Measurements from ENCODE around the gene ADCY6. TPM values are rescaled to one million over a fixed set of nuclear protein-coding genes. Genes with fewer than 3 reads are reported as not detected.

Gene ADCY6
- total RNA-seq, 1 donor from 2014 or later, result 17.4 TPM

DNA sequence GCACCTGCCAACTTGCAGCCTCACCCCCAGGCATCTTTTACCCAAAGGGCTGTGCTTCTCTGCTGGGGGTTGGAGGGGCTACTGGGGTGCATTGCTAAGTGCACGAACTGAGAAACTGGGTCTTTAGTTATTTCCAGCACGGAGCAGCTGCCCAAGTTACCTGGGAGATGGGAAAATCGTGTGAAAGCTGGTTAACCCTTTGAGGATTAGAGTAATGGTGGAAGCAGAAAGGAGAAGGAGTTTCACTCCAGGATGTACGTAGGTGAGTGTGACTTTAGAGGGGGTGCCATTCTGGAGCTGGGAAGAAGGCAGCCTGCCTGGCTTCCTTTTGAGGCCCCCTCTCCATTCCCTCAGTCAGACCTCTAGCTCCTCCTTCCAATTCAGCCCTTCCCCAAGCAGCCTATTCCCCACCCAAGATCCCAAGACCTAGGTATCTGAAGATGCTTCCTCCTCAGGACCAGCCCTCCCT lies 1.0 kb upstream of the ADCY6 start:
- TF ChIP-seq, protein P1, sequence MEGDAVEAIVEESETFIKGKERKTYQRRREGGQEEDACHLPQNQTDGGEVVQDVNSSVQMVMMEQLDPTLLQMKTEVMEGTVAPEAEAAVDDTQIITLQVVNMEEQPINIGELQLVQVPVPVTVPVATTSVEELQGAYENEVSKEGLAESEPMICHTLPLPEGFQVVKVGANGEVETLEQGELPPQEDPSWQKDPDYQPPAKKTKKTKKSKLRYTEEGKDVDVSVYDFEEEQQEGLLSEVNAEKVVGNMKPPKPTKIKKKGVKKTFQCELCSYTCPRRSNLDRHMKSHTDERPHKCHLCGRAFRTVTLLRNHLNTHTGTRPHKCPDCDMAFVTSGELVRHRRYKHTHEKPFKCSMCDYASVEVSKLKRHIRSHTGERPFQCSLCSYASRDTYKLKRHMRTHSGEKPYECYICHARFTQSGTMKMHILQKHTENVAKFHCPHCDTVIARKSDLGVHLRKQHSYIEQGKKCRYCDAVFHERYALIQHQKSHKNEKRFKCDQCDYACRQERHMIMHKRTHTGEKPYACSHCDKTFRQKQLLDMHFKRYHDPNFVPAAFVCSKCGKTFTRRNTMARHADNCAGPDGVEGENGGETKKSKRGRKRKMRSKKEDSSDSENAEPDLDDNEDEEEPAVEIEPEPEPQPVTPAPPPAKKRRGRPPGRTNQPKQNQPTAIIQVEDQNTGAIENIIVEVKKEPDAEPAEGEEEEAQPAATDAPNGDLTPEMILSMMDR (IDR thresholded peaks at IDR 0.05; ENCODE audit: partially characterized antibody, unreplicated experiment), result no peak
- DNase-seq, result no peak
- Mint-ChIP-seq H3K27ac (ENCODE audit: unreplicated experiment) (peak overlapping the region; percentile 8), H3K4me1 (ENCODE audit: low read depth, unreplicated experiment) (peaks cover 13% of the 10 kb centered on the region), H3K27me3 (ENCODE audit: unreplicated experiment) (peaks cover 9% of the 10 kb centered on the region), H3K36me3 (ENCODE audit: unreplicated experiment) (no peaks in the 10 kb centered on the region), H3K4me3 (ENCODE audit: unreplicated experiment) (peak overlapping the region; percentile 61), H3K9me3 (ENCODE audit: unreplicated experiment) (peaks cover 8% of the 10 kb centered on the region)

DNA sequence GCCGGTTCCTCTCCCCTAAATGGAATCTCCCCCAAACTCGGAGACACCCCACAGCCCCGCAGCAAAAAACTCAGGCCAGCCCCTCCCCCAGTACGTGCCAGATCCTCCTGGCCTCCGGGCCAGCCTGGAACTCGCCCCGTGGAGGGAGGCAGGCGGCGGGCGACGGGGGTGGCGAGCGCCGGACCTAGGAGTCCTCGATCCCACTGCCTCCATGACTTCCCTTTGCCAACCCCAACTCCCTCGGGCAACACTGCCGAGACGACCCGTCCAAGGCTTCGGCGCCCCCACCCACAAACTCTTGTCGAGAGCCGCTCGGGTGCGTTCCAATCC lies 400 bp downstream of the ADCY6 start:
- DNase-seq, result peak; percentile 30
- H3K4me3 Mint-ChIP-seq (ENCODE audit: unreplicated experiment), result peak overlapping the region; percentile 91

DNA sequence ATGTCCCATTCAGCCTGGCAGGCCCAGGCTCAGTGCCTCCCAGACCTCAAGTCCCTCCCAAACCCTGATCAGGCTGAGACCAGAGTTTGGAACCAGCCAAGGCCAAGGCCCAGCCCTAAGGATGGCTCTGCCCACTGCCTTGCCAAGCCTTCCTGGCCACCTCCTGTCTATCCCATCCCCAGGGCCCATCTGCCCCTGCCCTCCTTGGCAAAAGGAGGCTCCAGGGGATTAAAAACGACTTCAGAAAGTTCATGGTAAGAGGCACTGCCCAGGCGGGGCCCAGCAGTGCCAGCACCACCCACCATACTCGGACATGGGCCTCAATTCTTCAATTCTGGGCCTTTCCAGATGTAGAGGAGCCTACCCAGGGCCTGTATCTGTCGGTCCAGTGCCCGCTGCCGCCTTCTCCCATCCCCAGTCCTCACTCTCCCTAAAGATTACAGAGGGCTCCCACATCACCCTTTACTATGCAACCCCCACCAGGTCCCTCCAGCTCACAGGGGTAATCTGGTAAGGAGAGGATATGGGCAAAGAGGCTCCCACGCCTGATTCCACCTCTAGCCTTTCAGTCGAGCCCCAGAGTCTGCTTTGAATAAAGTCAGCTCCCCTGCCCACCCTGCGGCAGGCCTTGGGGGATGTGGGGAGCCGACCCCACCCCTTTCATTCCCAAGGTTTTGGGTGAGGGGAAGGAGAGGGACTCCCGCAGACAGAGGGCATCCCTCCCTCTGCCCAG lies 932 bp downstream of the ADCY6 start:
- peak overlapping the region; percentile 91 for H3K4me3 Mint-ChIP-seq (ENCODE audit: unreplicated experiment)
- H3K27me3 Mint-ChIP-seq (ENCODE audit: unreplicated experiment), result peaks cover 11% of the 10 kb centered on the region
- H3K9me3 Mint-ChIP-seq (ENCODE audit: unreplicated experiment), result peaks cover 8% of the 10 kb centered on the region
- TF ChIP-seq, protein P1 (IDR thresholded peaks at IDR 0.05; ENCODE audit: partially characterized antibody, unreplicated experiment), result no peak
- no peaks in the 10 kb centered on the region for H3K36me3 Mint-ChIP-seq (ENCODE audit: unreplicated experiment)
- peaks cover 13% of the 10 kb centered on the region for H3K4me1 Mint-ChIP-seq (ENCODE audit: low read depth, unreplicated experiment)
- DNase-seq, result no peak
- no peak overlapping the region for H3K27ac Mint-ChIP-seq (ENCODE audit: unreplicated experiment)

More for the DNA sequence above, 400 bp downstream of the ADCY6 start:
- TF ChIP-seq, protein P1 (IDR thresholded peaks at IDR 0.05; ENCODE audit: partially characterized antibody, unreplicated experiment), result no peak
- Mint-ChIP-seq H3K36me3 (ENCODE audit: unreplicated experiment) (no peaks in the 10 kb centered on the region), H3K27ac (ENCODE audit: unreplicated experiment) (no peak overlapping the region), H3K4me1 (ENCODE audit: low read depth, unreplicated experiment) (peaks cover 13% of the 10 kb centered on the region), H3K9me3 (ENCODE audit: unreplicated experiment) (peaks cover 8% of the 10 kb centered on the region), H3K27me3 (ENCODE audit: unreplicated experiment) (peaks cover 11% of the 10 kb centered on the region)

DNA sequence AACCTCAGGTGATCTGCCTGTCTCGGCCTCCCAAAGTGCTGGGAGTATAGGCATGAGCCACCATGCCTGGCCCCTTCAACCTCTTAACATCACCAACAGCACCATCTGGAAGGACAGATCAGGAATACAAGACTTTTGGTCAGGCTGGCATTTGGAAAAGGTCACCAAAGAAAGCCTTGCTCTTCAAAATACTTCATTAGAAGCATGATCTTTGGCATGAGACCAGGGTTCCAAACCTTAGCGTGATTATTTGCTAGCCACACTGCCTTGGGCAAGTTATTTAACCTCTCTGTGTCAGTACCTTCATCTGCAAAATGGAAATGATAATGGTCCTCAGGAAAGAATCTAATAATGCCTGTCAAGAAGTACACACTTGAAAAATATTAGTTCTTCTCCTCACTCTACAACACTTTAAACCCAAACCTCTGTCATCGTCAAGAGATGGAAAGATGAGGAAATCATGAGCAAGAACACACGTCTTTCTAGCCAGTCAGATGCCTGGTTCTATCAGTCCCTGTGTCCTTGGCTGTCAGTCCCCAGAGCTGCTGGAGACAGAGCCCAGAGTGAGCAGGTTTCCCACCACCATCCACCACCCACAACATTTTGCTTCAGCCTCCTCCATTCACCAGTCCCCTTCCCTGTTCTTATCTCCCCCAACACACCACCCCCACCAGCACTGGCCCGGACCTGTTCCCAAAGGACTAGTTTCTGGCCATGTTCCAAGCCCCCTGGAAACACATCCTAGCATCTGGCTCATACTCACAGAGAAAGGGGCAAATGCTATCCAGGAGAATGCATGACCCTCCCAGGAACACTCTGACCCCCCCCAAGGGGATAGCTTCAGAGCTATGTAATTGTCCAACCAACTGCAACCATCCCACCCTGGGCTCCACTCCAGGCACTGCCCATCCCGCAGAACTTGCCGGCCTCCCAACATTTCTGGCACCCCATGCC lies 2.0 kb downstream of the ADCY6 start:
- H3K27ac Mint-ChIP-seq (ENCODE audit: unreplicated experiment), result no peak overlapping the region
- peak overlapping the region; percentile 91 for H3K4me3 Mint-ChIP-seq (ENCODE audit: unreplicated experiment)
- H3K36me3 Mint-ChIP-seq (ENCODE audit: unreplicated experiment), result no peaks in the 10 kb centered on the region
- H3K9me3 Mint-ChIP-seq (ENCODE audit: unreplicated experiment), result peaks cover 8% of the 10 kb centered on the region
- peaks cover 12% of the 10 kb centered on the region for H3K27me3 Mint-ChIP-seq (ENCODE audit: unreplicated experiment)
- no peak for DNase-seq
- TF ChIP-seq, protein P1 (IDR thresholded peaks at IDR 0.05; ENCODE audit: partially characterized antibody, unreplicated experiment), result no peak
- peaks cover 13% of the 10 kb centered on the region for H3K4me1 Mint-ChIP-seq (ENCODE audit: low read depth, unreplicated experiment)
